ENCODE data around the gene TMEM117. TPM values are rescaled to one million over a fixed set of nuclear protein-coding genes. Genes with fewer than 3 reads are reported as not detected.
"Not testable (repeated sequence)": the region's sequence is repeated elsewhere in the genome, so short reads cannot be mapped to it uniquely, and the experiment has no call there.

Gene TMEM117
- polyA plus RNA-seq, 1 donor, result 14.9 TPM

DNA sequence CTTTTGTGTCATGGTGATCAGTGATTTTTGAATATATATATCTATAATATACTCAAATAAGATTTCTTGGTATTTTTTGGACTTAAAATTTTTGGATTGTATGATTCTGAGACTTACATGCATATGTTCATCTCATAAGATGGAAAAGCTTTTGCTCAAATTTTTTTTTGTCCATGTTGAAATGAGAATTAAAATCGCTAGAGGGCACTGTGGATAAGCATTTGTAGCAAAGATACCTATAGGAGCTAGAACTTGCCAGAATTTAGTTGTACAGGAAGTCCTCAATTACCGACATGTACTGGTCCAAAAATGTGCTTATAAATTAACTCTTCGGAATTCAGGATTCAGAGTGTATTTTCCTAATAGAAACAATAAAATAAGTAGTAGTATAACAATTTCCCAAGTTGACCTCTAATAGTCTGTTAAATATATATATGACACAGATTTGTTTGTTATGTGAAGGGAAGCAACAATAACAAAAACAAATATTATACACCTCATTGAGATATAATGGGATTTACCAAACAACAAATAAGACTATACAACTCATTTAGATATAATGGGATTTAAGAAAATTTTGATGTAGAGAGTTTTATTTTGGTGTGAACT is 179.6 kb downstream of the TMEM117 start:
- H3K27ac ChIP-seq (ENCODE audit: low read length), result no peak overlapping the region
- DNase-seq, result peak; percentile 9 to 32
- H3K27me3 ChIP-seq (ENCODE audit: control insufficient read depth, insufficient read depth, low read length), result no peaks in the 10 kb centered on the region
- H3K4me3 ChIP-seq (ENCODE audit: low read length), result no peak overlapping the region
- no peaks in the 10 kb centered on the region for H3K4me1 ChIP-seq (ENCODE audit: control insufficient read depth, insufficient read depth, low read length)
- no peaks in the 10 kb centered on the region for H3K36me3 ChIP-seq (ENCODE audit: control insufficient read depth, insufficient read depth, low read length)
- WGBS (ENCODE audit: insufficient coverage, low lambda C conversion rate), result no CpG with 5 or more reads among the region's 3 CpGs
- no peaks in the 10 kb centered on the region for H3K9me3 ChIP-seq (ENCODE audit: control insufficient read depth, low read depth, low read length)

DNA sequence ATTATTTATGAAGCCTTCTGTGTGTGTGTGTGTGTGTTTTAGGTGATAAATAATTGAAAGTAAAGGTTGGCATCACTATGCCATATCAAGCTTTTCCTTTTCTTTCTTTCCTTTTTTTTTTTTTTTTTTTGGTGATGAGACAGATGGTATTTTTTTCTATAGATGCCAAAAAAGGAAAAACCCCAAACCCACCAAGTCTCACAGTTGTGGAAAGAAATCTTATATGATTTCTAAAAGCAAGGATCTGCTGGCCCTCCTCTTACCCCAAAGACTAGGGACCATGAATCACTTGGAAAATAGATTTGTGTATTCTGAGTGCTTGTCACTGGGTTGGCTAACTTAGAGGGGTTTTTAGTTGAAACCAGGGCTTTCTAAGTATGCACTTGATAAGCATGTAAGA is 181.3 kb downstream of the TMEM117 start:
- no peaks in the 10 kb centered on the region for H3K36me3 ChIP-seq (ENCODE audit: control insufficient read depth, insufficient read depth, low read length)
- no peaks in the 10 kb centered on the region for H3K9me3 ChIP-seq (ENCODE audit: control insufficient read depth, low read depth, low read length)
- no peak for DNase-seq
- H3K27me3 ChIP-seq (ENCODE audit: control insufficient read depth, insufficient read depth, low read length), result no peaks in the 10 kb centered on the region
- no peak overlapping the region for H3K4me3 ChIP-seq (ENCODE audit: low read length)
- no peaks in the 10 kb centered on the region for H3K4me1 ChIP-seq (ENCODE audit: control insufficient read depth, insufficient read depth, low read length)
- H3K27ac ChIP-seq (ENCODE audit: low read length), result no peak overlapping the region

DNA sequence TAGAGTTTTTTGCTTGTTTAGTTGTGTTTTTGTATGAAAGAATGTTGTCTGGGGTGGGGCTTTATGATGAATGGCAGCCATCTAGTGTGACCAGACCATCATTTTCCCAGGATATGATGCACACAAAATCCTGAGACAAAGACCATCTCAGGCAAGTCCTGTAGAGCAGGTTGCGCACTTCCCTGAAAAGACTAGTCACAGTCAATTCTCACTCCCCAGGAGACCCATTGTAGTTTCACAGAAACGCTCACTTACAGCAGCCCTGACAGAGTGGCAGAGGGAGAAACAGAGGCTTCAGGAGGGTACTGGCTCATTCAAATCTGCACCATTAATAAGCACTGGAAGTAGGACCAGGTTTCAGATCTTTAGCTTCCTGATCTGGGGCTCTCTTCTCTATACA is 183.2 kb downstream of the TMEM117 start:
- Histone ChIP-seq H3K36me3 (ENCODE audit: control insufficient read depth, insufficient read depth, low read length) (no peaks in the 10 kb centered on the region), H3K4me3 (ENCODE audit: low read length) (no peak overlapping the region), H3K27ac (ENCODE audit: low read length) (no peak overlapping the region), H3K4me1 (ENCODE audit: control insufficient read depth, insufficient read depth, low read length) (no peaks in the 10 kb centered on the region), H3K27me3 (ENCODE audit: control insufficient read depth, insufficient read depth, low read length) (no peaks in the 10 kb centered on the region), H3K9me3 (ENCODE audit: control insufficient read depth, low read depth, low read length) (no peaks in the 10 kb centered on the region)
- 100% methylated on average over 1 of the region's 2 CpGs for WGBS (ENCODE audit: insufficient coverage, low lambda C conversion rate)
- DNase-seq, result no peak

GRCh38 chr12:44020555-44020954 is 184.7 kb downstream of the TMEM117 start:
- whole genome bisulfite sequencing (ENCODE audit: insufficient coverage, low lambda C conversion rate), result no CpG with 5 or more reads among the region's 1 CpG
- no peaks in the 10 kb centered on the region for H3K4me1 ChIP-seq (ENCODE audit: control insufficient read depth, insufficient read depth, low read length)
- H3K27ac ChIP-seq (ENCODE audit: low read length), result no peak overlapping the region
- H3K4me3 ChIP-seq (ENCODE audit: low read length), result no peak overlapping the region
- no peaks in the 10 kb centered on the region for H3K9me3 ChIP-seq (ENCODE audit: control insufficient read depth, low read depth, low read length)
- H3K27me3 ChIP-seq (ENCODE audit: control insufficient read depth, insufficient read depth, low read length), result no peaks in the 10 kb centered on the region
- DNase-seq, result no peak
- no peaks in the 10 kb centered on the region for H3K36me3 ChIP-seq (ENCODE audit: control insufficient read depth, insufficient read depth, low read length)

DNA sequence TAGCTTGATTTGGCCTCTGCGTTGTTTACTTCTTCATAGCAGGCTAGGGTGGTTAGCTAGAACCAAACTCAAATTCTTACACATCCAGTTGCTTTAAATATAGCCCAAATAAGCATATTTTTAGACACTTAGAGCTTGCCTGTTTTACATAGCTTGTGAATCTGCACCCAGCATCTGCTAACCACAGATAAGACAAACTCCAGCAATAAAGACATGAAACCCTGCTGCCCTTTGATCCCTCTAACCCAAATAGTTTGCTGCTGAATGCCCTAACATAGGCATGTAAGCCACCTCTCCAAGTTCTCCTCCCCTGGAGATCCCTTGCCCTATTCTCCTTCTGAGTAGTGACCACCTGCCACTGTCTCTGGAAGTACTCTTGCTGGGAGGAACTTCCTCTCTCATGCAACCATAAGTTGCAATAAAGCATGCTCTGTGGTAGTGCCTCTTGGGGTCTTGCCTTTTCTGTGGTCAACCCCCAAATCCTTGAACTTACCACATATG is 185.6 kb downstream of the TMEM117 start:
- Histone ChIP-seq H3K4me3 (ENCODE audit: low read length) (no peak overlapping the region), H3K4me1 (ENCODE audit: control insufficient read depth, insufficient read depth, low read length) (no peaks in the 10 kb centered on the region), H3K27ac (ENCODE audit: low read length) (no peak overlapping the region), H3K36me3 (ENCODE audit: control insufficient read depth, insufficient read depth, low read length) (no peaks in the 10 kb centered on the region), H3K9me3 (ENCODE audit: control insufficient read depth, low read depth, low read length) (no peaks in the 10 kb centered on the region), H3K27me3 (ENCODE audit: control insufficient read depth, insufficient read depth, low read length) (no peaks in the 10 kb centered on the region)
- no CpG with 5 or more reads among the region's 1 CpG for WGBS (ENCODE audit: insufficient coverage, low lambda C conversion rate)
- peak in 1 of 2 donors; percentile 5 for DNase-seq

GRCh38 chr12:44025499-44025898 is 189.6 kb downstream of the TMEM117 start:
- Histone ChIP-seq H3K4me3 (ENCODE audit: low read length) (no peak overlapping the region), H3K27ac (ENCODE audit: low read length) (no peak overlapping the region), H3K9me3 (ENCODE audit: control insufficient read depth, low read depth, low read length) (no peaks in the 10 kb centered on the region), H3K36me3 (ENCODE audit: control insufficient read depth, insufficient read depth, low read length) (no peaks in the 10 kb centered on the region), H3K27me3 (ENCODE audit: control insufficient read depth, insufficient read depth, low read length) (no peaks in the 10 kb centered on the region), H3K4me1 (ENCODE audit: control insufficient read depth, insufficient read depth, low read length) (no peaks in the 10 kb centered on the region)
- no peak for DNase-seq
- 90% methylated on average over 2 of the region's 3 CpGs for WGBS (ENCODE audit: insufficient coverage, low lambda C conversion rate)

DNA sequence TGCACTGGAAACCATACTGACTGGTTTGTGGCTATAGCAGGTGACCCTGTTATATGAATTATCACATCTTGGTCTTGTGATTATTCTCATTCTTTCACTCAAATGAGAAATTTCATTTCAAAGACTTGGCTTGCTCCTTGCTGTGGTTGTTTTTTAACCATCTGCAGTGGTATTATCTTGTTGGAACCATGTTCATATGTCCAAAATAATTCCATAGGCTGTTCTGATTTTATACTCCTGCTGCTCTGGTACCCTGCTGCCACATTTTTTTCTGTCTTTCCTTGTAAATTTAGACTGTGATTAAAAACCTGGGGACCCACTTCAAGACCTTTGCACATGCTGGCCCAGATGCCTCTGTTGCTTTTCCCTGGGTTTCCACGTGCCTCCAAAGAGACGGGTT is 190.2 kb downstream of the TMEM117 start:
- Histone ChIP-seq H3K4me3 (ENCODE audit: low read length) (no peak overlapping the region), H3K9me3 (ENCODE audit: control insufficient read depth, low read depth, low read length) (no peaks in the 10 kb centered on the region), H3K27me3 (ENCODE audit: control insufficient read depth, insufficient read depth, low read length) (no peaks in the 10 kb centered on the region), H3K4me1 (ENCODE audit: control insufficient read depth, insufficient read depth, low read length) (no peaks in the 10 kb centered on the region), H3K36me3 (ENCODE audit: control insufficient read depth, insufficient read depth, low read length) (no peaks in the 10 kb centered on the region), H3K27ac (ENCODE audit: low read length) (no peak overlapping the region)
- WGBS (ENCODE audit: insufficient coverage, low lambda C conversion rate), result no CpG with 5 or more reads among the region's 2 CpGs
- DNase-seq, result no peak

- not testable (repeated sequence) for H3K36me3 ChIP-seq (ENCODE audit: control insufficient read depth, insufficient read depth, low read length); DNase-seq; H3K27ac ChIP-seq (ENCODE audit: low read length); H3K9me3 ChIP-seq (ENCODE audit: control insufficient read depth, low read depth, low read length); H3K27me3 ChIP-seq (ENCODE audit: control insufficient read depth, insufficient read depth, low read length); H3K4me3 ChIP-seq (ENCODE audit: low read length); H3K4me1 ChIP-seq (ENCODE audit: control insufficient read depth, insufficient read depth, low read length)
- whole genome bisulfite sequencing (ENCODE audit: insufficient coverage, low lambda C conversion rate), result 100% methylated on average over 2 of the region's 2 CpGs
Measured at GRCh38 chr12:44026926-44027325, 191.0 kb downstream of the TMEM117 start.

DNA sequence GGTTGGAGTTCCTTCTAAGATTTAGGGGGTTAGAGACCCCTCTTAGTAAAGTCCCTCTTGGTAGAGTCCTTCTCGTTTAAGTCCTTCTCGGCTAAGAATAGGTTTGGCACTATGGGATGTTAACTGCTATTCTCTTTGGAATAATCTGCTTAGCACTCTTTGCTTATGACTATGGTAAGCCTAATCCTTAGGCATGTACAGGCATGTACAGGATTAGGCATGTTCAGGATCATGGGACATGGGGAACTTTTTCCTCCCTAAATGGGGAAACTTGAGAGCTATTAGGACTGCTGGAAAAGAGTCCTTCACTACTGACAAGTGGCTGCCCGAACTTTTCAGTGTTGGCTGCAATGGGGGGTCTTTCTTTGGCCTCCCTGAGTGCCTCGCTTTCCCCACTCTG is 193.3 kb downstream of the TMEM117 start:
- no peaks in the 10 kb centered on the region for H3K4me1 ChIP-seq (ENCODE audit: control insufficient read depth, insufficient read depth, low read length)
- no peak overlapping the region for H3K4me3 ChIP-seq (ENCODE audit: low read length)
- 90% methylated on average over 2 of the region's 4 CpGs for WGBS (ENCODE audit: insufficient coverage, low lambda C conversion rate)
- DNase-seq, result no peak
- H3K27me3 ChIP-seq (ENCODE audit: control insufficient read depth, insufficient read depth, low read length), result no peaks in the 10 kb centered on the region
- H3K27ac ChIP-seq (ENCODE audit: low read length), result no peak overlapping the region
- H3K36me3 ChIP-seq (ENCODE audit: control insufficient read depth, insufficient read depth, low read length), result no peaks in the 10 kb centered on the region
- no peaks in the 10 kb centered on the region for H3K9me3 ChIP-seq (ENCODE audit: control insufficient read depth, low read depth, low read length)

DNA sequence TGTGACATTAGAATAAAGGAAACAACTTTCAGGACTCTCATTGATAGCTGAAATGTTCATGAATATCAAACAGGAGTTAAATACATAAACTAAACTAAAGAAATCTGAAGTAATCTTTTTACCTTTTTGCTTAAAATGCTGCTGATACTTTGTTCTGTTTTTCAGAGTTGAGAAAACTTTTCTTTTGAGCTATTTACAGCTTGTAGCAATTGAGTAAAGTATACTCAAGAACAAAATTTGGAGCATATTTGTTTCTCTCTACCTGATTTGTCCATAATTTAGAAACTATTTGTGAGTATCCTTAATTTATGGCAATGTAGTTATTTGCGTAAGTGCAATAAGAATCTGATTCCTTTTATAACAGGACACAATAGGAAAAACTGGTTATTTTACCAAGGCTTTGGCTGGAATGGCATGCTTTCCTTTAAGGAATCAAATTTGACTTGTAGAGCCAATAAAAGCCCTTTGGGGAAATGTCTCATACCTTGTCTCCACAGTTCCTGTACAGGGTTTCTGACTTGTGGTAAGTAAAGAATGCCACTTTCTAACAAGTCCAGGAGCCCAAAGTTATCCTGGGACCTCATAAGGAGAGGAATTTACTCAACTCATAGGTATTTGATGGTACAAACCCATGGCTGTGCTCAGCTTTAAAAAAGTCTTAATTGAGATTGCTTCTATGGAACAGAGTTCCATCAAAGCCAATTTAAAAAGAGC is 195.7 kb downstream of the TMEM117 start:
- no peaks in the 10 kb centered on the region for H3K36me3 ChIP-seq (ENCODE audit: control insufficient read depth, insufficient read depth, low read length)
- H3K4me3 ChIP-seq (ENCODE audit: low read length), result no peak overlapping the region
- no peak overlapping the region for H3K27ac ChIP-seq (ENCODE audit: low read length)
- H3K27me3 ChIP-seq (ENCODE audit: control insufficient read depth, insufficient read depth, low read length), result no peaks in the 10 kb centered on the region
- DNase-seq, result no peak
- no peaks in the 10 kb centered on the region for H3K9me3 ChIP-seq (ENCODE audit: control insufficient read depth, low read depth, low read length)
- no CpG with 5 or more reads among the region's 1 CpG for WGBS (ENCODE audit: insufficient coverage, low lambda C conversion rate)
- no peaks in the 10 kb centered on the region for H3K4me1 ChIP-seq (ENCODE audit: control insufficient read depth, insufficient read depth, low read length)

GRCh38 chr12:44034906-44035305 is 199.0 kb downstream of the TMEM117 start:
- H3K4me3 ChIP-seq (ENCODE audit: low read length), result no peak overlapping the region
- H3K27ac ChIP-seq (ENCODE audit: low read length), result no peak overlapping the region
- H3K36me3 ChIP-seq (ENCODE audit: control insufficient read depth, insufficient read depth, low read length), result no peaks in the 10 kb centered on the region
- no peaks in the 10 kb centered on the region for H3K4me1 ChIP-seq (ENCODE audit: control insufficient read depth, insufficient read depth, low read length)
- H3K27me3 ChIP-seq (ENCODE audit: control insufficient read depth, insufficient read depth, low read length), result no peaks in the 10 kb centered on the region
- WGBS (ENCODE audit: insufficient coverage, low lambda C conversion rate), result no CpG with 5 or more reads among the region's 5 CpGs
- H3K9me3 ChIP-seq (ENCODE audit: control insufficient read depth, low read depth, low read length), result no peaks in the 10 kb centered on the region
- DNase-seq, result no peak
